RWPE1 (cell line): ENCODE results near the gene EVL.
A peak's percentile ranks its signal among the peaks of the same experiment; 100 is the strongest.
"Not testable (repeated sequence)": the region's sequence is repeated elsewhere in the genome, so short reads cannot be mapped to it uniquely, and the experiment has no call there.

ENCODE experiments used
- CTCF ChIA-PET: fragments of 350-600 bp; sonication (Branson Sonifier 250); formaldehyde crosslinking; extraction: SDS; loops from one replicate; lab custom pipeline; 2021; lab: Yijun Ruan, JAX
- POLR2A ChIA-PET: fragments of 400-600 bp; formaldehyde crosslinking; extraction: SDS; loops from one replicate; lab custom pipeline; 2020; ENCODE audit warnings: antibody characterized with exemption; ENCODE audit not compliant: low non-redundant PET; lab: Yijun Ruan, JAX
- DNase-seq: peaks from one replicate; pipeline ENCODE4 v3.0.0; 2012; ENCODE audit warnings: low spot score
- H3K27ac ChIP-seq: fragments of 450-650 bp; 2 replicates; pipeline ENCODE4 v1.5.1; 2017
- TF ChIP-seq, protein P1 (sequence below): fragments of 450-650 bp; conservative IDR thresholded peaks from 2 replicates; pipeline ENCODE4 v1.5.1; 2017; ENCODE audit warnings: low read depth, mild to moderate bottlenecking

The EVL gene

DNA sequence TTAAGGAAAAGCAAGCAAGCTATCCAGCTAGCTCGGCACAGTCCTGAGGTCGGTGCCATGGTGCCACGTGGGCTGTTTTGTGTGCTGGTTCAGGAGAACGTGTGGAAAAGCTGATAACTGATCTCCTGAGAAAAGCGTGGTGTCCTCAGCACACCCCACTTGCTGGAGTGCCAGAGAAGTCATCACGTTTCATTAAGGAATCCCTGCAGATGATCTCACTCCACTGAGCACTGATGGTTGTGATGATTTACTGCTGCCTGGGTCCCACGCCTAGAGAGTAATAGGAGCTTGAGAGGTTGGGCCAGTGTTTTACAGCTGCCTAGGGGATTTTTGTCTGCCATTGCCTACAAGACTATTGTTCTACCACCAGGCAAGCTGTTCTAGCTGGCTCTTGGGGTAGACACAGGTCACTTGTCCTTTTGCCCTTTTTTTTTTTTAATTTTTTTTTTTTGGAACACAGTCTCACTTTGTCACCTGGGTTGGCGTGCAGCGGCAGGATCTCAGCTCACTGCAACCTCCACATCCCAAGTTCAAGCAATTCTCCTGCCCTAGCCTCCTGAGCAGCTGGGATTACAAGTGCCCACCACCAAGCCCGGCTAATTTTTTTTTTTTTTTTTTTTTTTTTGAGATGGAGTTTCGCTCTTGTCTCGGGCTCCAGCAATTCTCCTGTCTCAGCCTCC lies 42.3 kb upstream of the EVL start:
- H3K27ac ChIP-seq: peak overlapping the region; percentile 29
- ChIA-PET POLR2A (no interaction called here), CTCF (interaction anchor here (0.6 kb wide), 1 partner anchor 419 kb away, joined by 3 read pairs; no protein-coding TSS in a partner anchor)
- TF ChIP-seq, protein P1, sequence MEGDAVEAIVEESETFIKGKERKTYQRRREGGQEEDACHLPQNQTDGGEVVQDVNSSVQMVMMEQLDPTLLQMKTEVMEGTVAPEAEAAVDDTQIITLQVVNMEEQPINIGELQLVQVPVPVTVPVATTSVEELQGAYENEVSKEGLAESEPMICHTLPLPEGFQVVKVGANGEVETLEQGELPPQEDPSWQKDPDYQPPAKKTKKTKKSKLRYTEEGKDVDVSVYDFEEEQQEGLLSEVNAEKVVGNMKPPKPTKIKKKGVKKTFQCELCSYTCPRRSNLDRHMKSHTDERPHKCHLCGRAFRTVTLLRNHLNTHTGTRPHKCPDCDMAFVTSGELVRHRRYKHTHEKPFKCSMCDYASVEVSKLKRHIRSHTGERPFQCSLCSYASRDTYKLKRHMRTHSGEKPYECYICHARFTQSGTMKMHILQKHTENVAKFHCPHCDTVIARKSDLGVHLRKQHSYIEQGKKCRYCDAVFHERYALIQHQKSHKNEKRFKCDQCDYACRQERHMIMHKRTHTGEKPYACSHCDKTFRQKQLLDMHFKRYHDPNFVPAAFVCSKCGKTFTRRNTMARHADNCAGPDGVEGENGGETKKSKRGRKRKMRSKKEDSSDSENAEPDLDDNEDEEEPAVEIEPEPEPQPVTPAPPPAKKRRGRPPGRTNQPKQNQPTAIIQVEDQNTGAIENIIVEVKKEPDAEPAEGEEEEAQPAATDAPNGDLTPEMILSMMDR: no peak
- DNase-seq: no peak

DNA sequence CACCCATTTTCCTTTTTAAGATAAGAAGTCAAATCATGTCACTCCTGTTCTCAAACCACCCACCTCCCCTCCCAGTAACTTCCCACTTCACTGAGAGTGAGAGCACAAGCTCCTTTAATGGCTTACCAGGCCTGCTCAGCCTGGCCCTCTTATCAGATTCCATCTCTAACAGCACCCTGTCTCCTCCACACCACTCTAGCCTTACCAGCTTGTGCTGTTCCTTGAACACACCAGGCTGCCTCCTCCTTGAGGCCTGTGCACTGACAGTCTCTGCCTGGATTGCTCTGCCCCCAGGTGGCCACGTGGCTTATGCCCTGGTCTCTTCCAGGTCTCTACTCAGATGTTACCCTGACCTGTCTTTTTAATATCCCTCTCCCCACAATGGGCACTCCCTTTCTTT lies 40.1 kb upstream of the EVL start:
- DNase-seq: peak; percentile 35
- TF ChIP-seq, protein P1: no peak
- H3K27ac ChIP-seq: peak overlapping the region; percentile 23; the same call in 1 of the 2 replicates
- POLR2A ChIA-PET: no interaction called here
- CTCF ChIA-PET: interaction anchor here (0.6 to 1.0 kb wide), 4 partner anchors 42 to 257 kb away, joined by 3 to 5 read pairs (median 3); no protein-coding TSS in a partner anchor

DNA sequence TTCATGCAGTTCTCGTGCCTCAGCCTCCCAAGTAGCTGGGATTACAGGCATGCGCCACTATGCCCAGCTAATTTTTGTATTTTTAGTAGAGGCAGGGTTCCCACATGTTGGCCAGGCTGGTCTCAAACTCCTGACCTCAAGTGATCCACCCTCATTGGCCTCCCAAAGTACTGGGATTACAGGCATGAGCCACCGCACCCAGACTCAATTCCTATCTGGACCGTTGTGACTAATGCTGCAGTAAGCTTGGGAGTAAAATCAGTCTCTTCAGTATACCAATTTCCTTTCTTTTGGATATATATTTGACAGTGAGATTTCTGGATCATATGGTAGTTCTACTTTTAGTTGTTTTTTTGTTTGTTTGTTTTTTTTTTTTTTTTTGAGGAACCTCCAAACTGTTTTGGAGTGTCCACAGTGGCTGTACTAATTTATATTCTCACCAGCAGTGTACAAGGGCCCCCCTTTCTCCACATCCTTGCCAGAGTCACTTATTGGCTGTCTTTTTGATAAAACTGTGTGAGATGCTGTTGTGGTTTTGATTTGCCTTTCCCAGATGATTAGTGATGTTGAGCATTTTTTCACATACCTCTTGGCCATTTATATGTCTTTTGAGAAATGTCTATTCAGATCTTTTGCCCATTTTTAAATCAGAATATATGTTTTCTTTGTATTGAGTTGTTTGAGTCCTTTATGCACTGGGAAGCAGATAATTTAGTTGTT lies 37.3 kb upstream of the EVL start:
- peak overlapping the region; percentile 52 for H3K27ac ChIP-seq
- POLR2A ChIA-PET: interaction anchor here (0.6 kb wide), 1 partner anchor 60 kb away, joined by 3 read pairs; no protein-coding TSS in a partner anchor

DNA sequence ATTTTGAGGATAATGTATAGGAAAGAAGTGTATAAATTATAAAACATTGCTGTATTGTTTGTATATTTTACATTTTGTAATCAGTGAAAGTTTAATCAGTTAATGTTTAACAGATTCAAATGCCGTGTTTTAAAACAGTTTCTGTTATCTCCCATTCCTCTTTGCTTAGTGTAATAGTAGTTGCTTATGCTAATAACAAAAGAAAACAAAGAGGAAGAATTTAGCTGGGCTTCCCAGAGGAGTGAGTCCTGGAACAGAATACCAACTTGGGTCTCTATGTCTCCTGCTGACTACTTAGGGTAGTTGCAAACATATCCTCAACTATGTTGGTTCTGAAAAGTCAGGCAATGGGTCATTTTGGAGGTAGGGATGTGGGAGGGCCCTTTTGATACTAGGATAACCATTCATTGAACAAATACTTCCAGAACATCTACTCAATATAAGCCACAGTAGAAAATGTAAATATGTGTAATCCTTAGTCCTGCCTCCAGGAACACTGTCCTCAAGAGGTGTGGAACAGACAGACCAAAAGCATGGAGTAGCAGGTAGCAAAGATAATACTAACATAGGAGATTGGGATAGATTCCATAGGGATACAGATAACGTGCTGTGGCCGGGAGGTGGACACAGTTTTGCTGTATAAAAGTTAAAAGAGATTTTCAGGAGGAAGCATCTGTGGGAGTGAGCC lies 36.1 kb upstream of the EVL start:
- DNase-seq: no peak
- peak overlapping the region; percentile 95; the same call in 1 of the 2 replicates for H3K27ac ChIP-seq
- ChIA-PET CTCF (no interaction called here), POLR2A (no interaction called here)
- TF ChIP-seq, protein P1: no peak

More for the DNA sequence above, 37.3 kb upstream of the EVL start:
- CTCF ChIA-PET: interaction anchor here (0.6 kb wide), 1 partner anchor 281 kb away, joined by 5 read pairs; no protein-coding TSS in a partner anchor
- TF ChIP-seq, protein P1: no peak
- DNase-seq: no peak

DNA sequence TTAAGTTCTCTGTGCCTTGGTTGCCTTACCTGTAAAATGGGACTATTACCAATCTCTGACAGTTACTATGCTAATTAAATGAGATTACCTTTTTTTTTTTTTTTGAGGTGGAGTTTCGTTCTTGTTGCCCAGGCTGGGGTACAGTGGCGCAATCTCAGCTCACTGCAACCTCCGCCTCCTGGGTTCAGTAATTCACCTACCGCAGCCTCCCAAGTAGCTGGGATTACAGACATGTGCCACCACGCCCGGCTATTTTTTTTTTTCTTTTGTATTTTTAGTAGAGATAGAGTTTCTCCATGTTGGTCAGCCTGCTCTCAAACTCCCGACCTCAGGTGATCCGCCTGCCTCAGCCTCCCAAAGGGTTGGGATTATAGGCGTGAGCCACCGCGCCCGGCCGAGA lies 35.2 kb upstream of the EVL start:
- DNase-seq, CTCF ChIA-PET, POLR2A ChIA-PET: not testable (repeated sequence)
- H3K27ac ChIP-seq: peak overlapping the region; percentile 95

DNA sequence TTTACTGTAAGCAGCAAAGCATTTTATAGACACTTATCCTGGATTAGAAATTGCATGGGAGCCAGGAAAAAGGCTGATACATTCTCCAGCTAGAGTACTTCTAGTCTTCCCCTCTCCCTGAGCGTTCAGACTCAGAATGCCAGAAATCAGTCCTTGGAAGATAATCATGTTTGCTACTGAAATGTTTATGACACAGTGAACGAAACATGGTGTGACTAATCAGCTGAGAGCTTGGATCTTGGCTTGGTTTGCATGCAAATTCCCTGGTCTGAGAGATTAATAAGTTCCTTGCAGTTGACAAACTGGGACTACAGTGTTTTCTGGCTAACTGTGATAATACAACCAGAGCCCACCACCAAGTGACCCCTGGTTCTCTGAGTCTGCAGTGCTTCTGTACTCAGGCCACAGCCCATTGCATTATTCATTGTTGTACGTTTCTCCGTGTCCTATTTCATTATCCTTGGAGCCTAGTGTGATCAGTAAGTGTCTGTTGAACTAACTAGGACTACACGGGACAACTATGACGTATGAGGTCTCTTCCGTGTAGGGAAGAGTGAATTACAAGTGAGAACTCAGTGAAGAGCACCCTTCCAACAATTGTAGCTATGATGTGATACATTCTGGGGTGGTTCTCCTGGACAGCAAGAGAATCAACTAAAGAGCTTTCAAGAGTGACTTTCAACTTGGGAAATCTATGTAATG lies 34.6 kb upstream of the EVL start:
- CTCF ChIA-PET: no interaction called here
- TF ChIP-seq, protein P1: no peak
- peak; percentile 64 for DNase-seq
- peak overlapping the region; percentile 95 for H3K27ac ChIP-seq
- POLR2A ChIA-PET: no interaction called here
